ENCODE data around the gene SPTBN1.

The SPTBN1 gene

DNA sequence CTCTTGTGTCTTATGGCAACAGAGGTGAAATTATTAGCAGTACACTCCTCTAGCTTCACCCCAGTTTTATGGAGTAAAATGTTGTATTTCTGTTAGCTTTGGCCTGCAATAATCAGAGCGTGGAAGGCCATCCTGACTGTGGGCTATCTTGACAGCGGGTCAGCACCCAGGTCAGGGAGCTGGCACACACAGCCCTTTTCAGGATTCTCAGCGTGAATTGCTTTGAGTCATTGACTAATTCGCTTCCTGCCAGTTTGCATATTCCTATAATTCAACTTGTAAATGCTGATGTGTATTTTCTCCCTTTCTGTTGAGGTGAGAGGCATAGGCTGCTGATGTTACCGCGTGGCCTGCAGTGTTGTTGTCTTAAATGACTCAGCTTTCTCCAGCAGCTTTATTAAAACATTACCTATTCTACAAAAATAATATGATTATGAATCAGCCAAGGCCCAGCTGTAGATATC is 157.7 kb downstream of the SPTBN1 start:
- DNase-seq: no peak
- intact Hi-C loops (cut with DNase I; ENCODE audit: low total_unique reads): no loop called here
- H3K27ac ChIP-seq: peak overlapping the region in 1 of 2 donors; percentile 23
- H3K9me3 ChIP-seq: no peaks in the 10 kb centered on the region
- no peaks in the 10 kb centered on the region for H3K27me3 ChIP-seq
- no peak overlapping the region for H3K4me3 ChIP-seq
- peaks cover 0 to 40% (median 19%) of the 10 kb centered on the region in 4 donors for H3K4me1 ChIP-seq
- peaks cover 21 to 51% (median 34%) of the 10 kb centered on the region in 3 donors for H3K36me3 ChIP-seq
- TF ChIP-seq, protein P1, sequence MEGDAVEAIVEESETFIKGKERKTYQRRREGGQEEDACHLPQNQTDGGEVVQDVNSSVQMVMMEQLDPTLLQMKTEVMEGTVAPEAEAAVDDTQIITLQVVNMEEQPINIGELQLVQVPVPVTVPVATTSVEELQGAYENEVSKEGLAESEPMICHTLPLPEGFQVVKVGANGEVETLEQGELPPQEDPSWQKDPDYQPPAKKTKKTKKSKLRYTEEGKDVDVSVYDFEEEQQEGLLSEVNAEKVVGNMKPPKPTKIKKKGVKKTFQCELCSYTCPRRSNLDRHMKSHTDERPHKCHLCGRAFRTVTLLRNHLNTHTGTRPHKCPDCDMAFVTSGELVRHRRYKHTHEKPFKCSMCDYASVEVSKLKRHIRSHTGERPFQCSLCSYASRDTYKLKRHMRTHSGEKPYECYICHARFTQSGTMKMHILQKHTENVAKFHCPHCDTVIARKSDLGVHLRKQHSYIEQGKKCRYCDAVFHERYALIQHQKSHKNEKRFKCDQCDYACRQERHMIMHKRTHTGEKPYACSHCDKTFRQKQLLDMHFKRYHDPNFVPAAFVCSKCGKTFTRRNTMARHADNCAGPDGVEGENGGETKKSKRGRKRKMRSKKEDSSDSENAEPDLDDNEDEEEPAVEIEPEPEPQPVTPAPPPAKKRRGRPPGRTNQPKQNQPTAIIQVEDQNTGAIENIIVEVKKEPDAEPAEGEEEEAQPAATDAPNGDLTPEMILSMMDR (IDR thresholded peaks at IDR 0.05): no peak

DNA sequence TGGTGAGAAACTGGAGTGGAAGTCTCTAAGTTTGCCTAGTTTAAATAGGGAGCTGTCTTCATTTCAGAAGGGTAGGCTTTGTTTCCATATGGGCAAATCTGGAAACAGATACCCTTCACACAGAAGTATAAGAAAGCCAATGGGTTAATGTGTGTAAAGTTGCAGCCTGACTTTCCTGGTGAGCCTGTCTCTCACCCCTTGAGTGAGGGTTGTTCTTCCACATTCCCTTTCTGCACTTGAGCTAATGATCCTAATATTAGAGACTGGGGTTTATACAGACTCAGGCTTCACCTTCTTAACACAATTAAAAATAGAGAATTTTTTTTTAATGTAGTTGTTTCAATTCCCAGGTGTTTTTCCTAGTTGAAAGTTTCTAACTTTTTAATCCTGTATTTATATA is 158.7 kb downstream of the SPTBN1 start:
- H3K9me3 ChIP-seq: no peaks in the 10 kb centered on the region
- H3K4me1 ChIP-seq: peaks cover 0 to 49% (median 21%) of the 10 kb centered on the region in 4 donors
- intact Hi-C loops (cut with DNase I; ENCODE audit: low total_unique reads): no loop called here
- H3K27ac ChIP-seq: no peak overlapping the region
- TF ChIP-seq, protein P1 (IDR thresholded peaks at IDR 0.05): no peak
- H3K4me3 ChIP-seq: no peak overlapping the region
- DNase-seq: no peak
- H3K27me3 ChIP-seq: no peaks in the 10 kb centered on the region
- peaks cover 21 to 56% (median 34%) of the 10 kb centered on the region in 3 donors for H3K36me3 ChIP-seq

DNA sequence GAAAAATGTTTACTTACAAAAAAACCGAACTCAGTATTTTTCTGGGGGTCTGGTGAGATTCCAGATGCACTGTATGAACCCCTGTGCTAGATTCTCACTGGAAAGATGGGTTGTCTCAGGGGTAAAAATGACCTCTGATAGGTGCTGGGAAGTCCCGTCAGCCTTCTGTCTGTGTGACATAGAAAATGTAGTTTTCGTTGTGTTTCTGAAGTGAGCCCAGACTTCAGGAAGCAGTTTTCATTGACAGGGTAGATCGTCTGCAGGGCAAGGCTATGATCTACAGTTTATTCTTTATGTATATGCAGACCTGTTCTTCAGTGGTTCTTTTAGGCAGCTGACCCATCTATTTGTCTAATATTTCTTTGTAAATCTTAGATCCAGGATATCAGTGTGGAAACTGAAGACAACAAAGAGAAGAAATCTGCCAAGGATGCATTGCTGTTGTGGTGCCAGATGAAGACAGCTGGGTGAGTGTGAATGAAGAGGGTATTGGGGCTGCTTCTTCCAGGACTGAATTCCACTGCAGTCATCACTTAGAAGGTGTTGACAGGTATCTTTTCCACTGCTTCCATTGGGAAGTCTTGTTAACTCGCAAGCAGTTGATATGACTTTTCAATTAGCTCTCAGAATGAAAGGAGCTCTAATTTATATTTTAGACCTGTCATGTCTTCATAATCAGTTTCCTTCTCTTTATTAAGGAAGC is 159.9 kb downstream of the SPTBN1 start:
- no peak overlapping the region for H3K27ac ChIP-seq
- TF ChIP-seq, protein P1 (IDR thresholded peaks at IDR 0.05): no peak
- peaks cover 21 to 59% (median 36%) of the 10 kb centered on the region in 3 donors for H3K36me3 ChIP-seq
- no peak overlapping the region for H3K4me3 ChIP-seq
- DNase-seq: no peak
- intact Hi-C loops (cut with DNase I; ENCODE audit: low total_unique reads): no loop called here
- H3K27me3 ChIP-seq: no peaks in the 10 kb centered on the region
- peaks cover 0 to 41% (median 19%) of the 10 kb centered on the region in 4 donors for H3K4me1 ChIP-seq
- no peaks in the 10 kb centered on the region for H3K9me3 ChIP-seq

DNA sequence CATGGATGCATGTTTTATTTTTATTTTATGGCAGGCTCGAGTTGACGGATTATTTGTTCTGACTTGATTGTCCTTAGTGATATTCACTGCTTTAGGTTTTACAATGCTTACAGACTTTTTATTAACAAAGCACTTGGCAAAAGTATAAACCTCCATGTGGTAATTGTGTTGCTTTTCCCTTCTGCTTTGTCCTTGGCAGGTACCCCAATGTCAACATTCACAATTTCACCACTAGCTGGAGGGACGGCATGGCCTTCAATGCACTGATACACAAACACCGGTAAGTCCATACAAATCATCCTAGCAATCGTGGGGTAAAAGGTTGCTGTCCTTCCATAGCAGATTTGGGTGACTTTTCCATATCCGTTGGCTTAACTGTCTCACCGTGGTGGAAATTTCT is 161.3 kb downstream of the SPTBN1 start:
- intact Hi-C loops (cut with DNase I; ENCODE audit: low total_unique reads): no loop called here
- H3K36me3 ChIP-seq: peaks cover 35 to 65% (median 46%) of the 10 kb centered on the region in 3 donors

DNA sequence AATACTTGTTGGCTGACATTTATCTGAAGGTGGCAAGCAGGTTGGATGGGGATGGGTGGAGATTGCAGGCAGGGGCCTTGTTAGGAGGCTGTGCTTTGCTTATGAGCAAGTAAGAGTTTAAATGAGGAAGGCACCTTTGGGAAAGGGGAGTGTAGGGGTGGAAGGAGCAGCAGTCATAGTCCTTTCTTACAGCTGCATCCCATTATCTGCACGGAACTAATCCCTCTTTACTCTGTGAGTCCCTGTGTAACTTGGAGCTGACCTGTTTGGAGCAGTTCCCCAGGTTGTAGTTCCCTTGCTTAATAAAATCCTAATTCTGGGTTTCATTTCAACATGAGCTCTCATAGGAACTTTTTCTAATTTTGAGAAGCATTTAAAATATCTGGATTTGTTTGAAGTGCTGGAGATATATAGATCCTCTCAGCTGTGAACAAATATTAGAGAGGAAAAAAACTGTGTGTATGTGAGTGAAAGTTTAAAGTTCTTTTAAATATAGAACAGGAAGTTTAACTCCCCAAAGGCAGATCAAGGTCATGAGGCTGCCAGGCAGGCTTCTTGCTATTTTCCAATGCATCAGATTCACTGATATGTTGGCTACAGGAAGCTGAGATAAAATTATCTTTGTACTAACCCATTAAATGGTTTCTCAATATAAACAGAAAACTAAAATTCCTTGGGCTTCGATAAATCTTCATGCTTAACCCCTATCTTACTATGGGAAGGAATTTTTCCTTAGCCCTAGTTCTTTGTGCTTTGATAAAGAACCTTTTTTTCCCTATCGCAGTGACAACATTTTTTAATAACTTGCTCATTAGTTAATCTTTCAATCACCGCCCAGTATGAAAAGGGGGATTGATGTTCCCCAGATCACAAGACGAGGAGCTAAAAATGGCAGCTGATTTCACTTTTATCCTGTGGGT is 162.8 kb downstream of the SPTBN1 start:
- Histone ChIP-seq H3K4me3 (no peak overlapping the region), H3K36me3 (peaks cover 50 to 67% (median 59%) of the 10 kb centered on the region in 3 donors), H3K4me1 (peaks cover 0 to 25% (median 11%) of the 10 kb centered on the region in 4 donors), H3K27ac (peak overlapping the region; percentile 1 to 14), H3K27me3 (no peaks in the 10 kb centered on the region), H3K9me3 (no peaks in the 10 kb centered on the region)
- DNase-seq: no peak
- intact Hi-C loops (cut with DNase I; ENCODE audit: low total_unique reads): no loop called here
- TF ChIP-seq, protein P1 (IDR thresholded peaks at IDR 0.05): no peak

More for the DNA sequence above, 161.3 kb downstream of the SPTBN1 start:
- TF ChIP-seq, protein P1 (IDR thresholded peaks at IDR 0.05): no peak
- Histone ChIP-seq H3K27ac (no peak overlapping the region), H3K9me3 (no peaks in the 10 kb centered on the region), H3K27me3 (no peaks in the 10 kb centered on the region), H3K4me1 (peaks cover 0 to 40% (median 16%) of the 10 kb centered on the region in 4 donors), H3K4me3 (no peak overlapping the region)
- no peak for DNase-seq

All from tibial artery (tissue), 4 donors.